Measurements from ENCODE around the gene ETAA1. TPM values are rescaled to one million over a fixed set of nuclear protein-coding genes. Genes with fewer than 3 reads are reported as not detected.

Gene ETAA1
- total RNA-seq, 1 experiment from 2014 or later, result 18.8 TPM

- Histone ChIP-seq H3K79me1 (ENCODE audit: insufficient read depth, low read depth, low read length, poor library complexity, severe bottlenecking) (no peaks in the 10 kb centered on the region), H3K27ac (ENCODE audit: insufficient read length, low read depth, low read length) (no peak overlapping the region), H2BK12ac (ENCODE audit: insufficient read length, low read depth, low read length) (no peak overlapping the region), H2AFZ (ENCODE audit: low read length) (no peak overlapping the region), H2BK120ac (ENCODE audit: low read depth, low read length, poor library complexity, severe bottlenecking) (no peak overlapping the region), H3K4me2 (ENCODE audit: insufficient read depth, insufficient read length, low read length) (no peak overlapping the region), H2BK20ac (ENCODE audit: low read depth, low read length, poor library complexity, severe bottlenecking) (no peak overlapping the region), H3K23me2 (ENCODE audit: insufficient read length, low read depth, low read length, poor library complexity, severe bottlenecking) (no peaks in the 10 kb centered on the region), H3K18ac (ENCODE audit: insufficient read length, low read depth, low read length) (no peak overlapping the region), H3K14ac (ENCODE audit: insufficient read depth, low read length) (no peak overlapping the region), H3T11ph (ENCODE audit: low read length) (no peak overlapping the region), H3K4ac (ENCODE audit: low read depth, low read length) (no peak overlapping the region), H2BK5ac (ENCODE audit: insufficient read length, low read length) (no peak overlapping the region), H3K23ac (ENCODE audit: insufficient read length, low read depth, low read length) (no peak overlapping the region), H3K9ac (ENCODE audit: extremely low read depth, insufficient read length, low read length) (no peak overlapping the region), H3K79me2 (ENCODE audit: insufficient read depth, low read length) (no peaks in the 10 kb centered on the region), H4K20me1 (ENCODE audit: control insufficient read depth, insufficient read depth, insufficient read length) (no peaks in the 10 kb centered on the region), H3K27me3 (ENCODE audit: insufficient read depth, low read length) (no peaks in the 10 kb centered on the region), H2AK5ac (ENCODE audit: insufficient read length, low read length) (no peak overlapping the region), H4K8ac (replicated peaks; ENCODE audit: insufficient read length, low read depth, low read length) (no peak overlapping the region), H3K9me3 (ENCODE audit: control insufficient read depth, low read depth, low read length) (no peaks in the 10 kb centered on the region), H3K56ac (ENCODE audit: insufficient read length, low read depth, low read length) (no peak overlapping the region), H4K91ac (ENCODE audit: insufficient read length, low read depth, low read length) (no peak overlapping the region), H4K5ac (ENCODE audit: insufficient read length, low read depth, low read length) (no peak overlapping the region), H3K4me1 (ENCODE audit: insufficient read depth, low read length) (no peaks in the 10 kb centered on the region), H2BK15ac (ENCODE audit: low read depth, low read length) (no peak overlapping the region)
- peaks cover 4 to 5% of the 10 kb centered on the region in 2 experiments for H3K4me1 Mint-ChIP-seq
- peaks cover 7 to 9% of the 10 kb centered on the region in 2 experiments; a peak in 3 of 5 replicates for H3K9me3 Mint-ChIP-seq
- H3K27ac Mint-ChIP-seq, result no peak overlapping the region
- TF ChIP-seq CTCF (conservative IDR thresholded peaks at IDR 0.05), result no peak
- 0 out of 7 replicates have a peak, but pooled peaks cover 0 to 9% (median 5%) of the 10 kb centered on the region in 3 experiments for H3K36me3 Mint-ChIP-seq (ENCODE audit: insufficient read depth in 1 of 3, low read depth in 3 of 3)
- no peaks in the 10 kb centered on the region for H3K27me3 Mint-ChIP-seq (ENCODE audit: low read depth)
- H3K4me3 Mint-ChIP-seq, result no peak overlapping the region
- DNase-seq, result no peak
These were observed 30.2 kb upstream of the ETAA1 start for GRCh38 chr2:67366832-67367412.
